Glomerular visceral epithelial cell (primary cell): ENCODE measurements around the gene OR1D2.
"Not testable (repeated sequence)": the region's sequence is repeated elsewhere in the genome, so short reads cannot be mapped to it uniquely, and the experiment has no call there.

Source experiments
- DNase-seq: peaks from one replicate; pipeline ENCODE4 v3.0.0-alpha.2; 2016; ENCODE audit errors: extremely low spot score

OR1D2 gene, protein sequence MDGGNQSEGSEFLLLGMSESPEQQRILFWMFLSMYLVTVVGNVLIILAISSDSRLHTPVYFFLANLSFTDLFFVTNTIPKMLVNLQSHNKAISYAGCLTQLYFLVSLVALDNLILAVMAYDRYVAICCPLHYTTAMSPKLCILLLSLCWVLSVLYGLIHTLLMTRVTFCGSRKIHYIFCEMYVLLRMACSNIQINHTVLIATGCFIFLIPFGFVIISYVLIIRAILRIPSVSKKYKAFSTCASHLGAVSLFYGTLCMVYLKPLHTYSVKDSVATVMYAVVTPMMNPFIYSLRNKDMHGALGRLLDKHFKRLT

DNA sequence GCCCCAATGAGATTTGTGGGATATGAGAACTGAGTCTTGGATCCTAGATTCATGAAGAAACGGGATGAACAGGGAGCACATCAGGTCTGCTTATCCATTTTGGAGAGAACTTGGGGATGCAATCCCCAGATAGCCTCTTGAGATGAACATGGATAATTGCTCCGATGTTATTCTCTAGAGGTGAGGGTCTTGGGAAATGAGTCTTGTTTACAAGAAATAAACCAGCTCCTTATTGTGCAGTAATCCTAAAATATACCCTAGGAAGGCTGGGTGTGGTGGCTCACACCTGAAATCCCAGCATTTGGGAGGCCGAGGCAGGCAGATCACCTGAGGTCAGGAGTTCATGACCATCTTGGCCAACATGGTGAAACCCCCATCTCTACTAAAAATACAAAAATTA lies at the start of gene OR1D2:
TSS of gene OR1D2 (minus strand) at position 101 of the 400 bp plus-strand sequence. CDS start 11,426 bp downstream, outside the sequence.
- no peak for DNase-seq

DNA sequence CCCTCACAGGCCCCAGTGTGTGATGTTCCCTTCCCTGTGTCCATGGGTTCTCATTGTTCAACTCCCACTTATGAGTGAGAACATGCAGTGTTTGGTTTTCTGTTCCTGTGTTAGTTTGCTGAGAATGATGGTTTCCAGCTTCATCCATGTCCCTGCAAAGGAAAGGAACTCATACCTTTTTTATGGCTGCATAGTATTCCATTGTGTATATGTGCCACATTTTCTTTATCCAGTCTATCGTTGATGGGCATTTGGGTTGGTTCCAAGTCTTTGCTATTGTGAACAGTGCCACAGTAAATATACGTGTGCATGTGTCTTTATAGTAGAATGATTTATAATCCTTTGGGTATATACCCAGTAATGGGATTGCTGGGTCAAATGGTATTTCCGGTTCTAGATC lies 33.3 kb upstream of the OR1D2 start:
- not testable (repeated sequence) for DNase-seq

DNA sequence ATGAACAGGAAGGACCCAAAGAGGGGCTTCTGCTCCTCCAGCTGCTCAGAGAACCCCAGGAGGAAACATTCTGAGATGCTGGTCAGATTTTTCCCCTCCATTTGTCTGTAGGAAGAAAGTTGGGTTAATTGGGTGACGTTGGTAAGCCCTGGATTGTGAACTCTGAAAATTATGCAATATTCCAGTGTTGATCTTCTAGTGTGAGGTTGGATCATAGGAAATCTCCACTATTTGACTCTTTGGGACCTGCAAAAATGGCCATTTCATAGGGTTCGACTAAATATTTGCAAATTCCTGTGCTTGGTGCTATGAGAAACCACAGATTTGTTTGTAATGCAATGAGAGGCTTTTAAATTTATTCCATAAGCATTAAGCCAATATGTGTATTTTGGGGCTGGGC lies 23.2 kb upstream of the OR1D2 start, which contains the start of gene OR1G1:
TSS of gene OR1G1 (minus strand) at position 101 of the 400 bp plus-strand sequence. CDS start at position 101, 0 bp downstream.
- DNase-seq: no peak

DNA sequence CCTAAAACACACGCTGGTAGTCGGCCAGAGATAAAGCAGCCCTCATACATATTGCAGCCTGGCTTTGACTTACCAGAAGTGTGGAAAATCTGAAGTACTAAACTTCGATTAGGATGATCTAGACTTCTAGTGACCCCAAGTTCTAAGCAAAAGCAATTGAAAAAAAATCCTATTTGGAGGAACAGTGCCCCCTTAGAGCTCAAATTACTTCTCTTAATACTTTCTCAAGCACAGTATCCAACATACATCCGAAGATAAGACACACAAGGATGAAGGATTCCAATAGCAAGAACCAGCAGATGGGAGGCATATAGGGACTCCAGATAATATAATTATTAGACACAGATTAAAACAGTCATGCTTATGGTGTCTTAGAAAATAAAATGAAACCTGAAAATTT lies 30.4 kb downstream of the OR1D2 start:
- not testable (repeated sequence) for DNase-seq

DNA sequence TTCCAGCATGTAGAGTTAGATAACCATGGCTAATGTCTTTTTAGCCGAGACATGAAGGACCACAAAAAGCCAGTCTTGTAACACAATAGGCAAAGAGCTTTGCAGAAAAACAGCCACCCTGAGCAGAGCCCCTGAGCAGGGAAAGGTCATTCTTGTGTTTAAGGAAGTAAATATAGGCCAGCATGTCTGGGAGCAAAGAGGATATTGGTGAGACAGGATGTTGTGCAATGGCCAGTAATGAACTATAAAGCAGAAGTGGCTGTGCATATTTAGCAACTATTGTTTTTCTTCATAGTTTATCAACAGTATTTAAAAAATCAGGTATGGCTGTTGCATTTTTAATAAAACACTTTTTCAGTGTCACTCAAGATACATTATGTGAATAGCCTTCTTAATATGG lies 39.0 kb downstream of the OR1D2 start:
- DNase-seq: not testable (repeated sequence)

DNA sequence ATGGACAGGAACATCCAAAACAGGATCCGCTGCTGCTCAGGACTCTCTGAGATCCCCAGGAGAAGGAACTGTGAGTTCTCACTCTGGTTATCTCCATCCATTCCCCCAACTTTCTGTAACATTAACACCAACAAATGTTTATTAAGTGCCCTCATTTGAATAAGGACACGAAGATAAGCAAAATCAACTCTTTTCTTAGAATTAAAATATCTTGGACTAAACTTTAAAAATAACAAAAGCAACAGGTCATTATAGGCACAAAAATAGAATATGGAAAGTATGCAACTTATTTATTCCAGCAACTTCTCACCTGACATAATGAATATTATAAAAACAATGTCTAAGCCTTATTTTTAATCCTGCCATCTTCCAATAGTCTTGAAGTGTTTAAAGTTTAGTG lies 40.7 kb downstream of the OR1D2 start, which contains the start of gene OR1D5:
TSS of gene OR1D5 (minus strand) at position 101 of the 400 bp plus-strand sequence. CDS start at position 101, 0 bp downstream.
- DNase-seq: not testable (repeated sequence)

DNA sequence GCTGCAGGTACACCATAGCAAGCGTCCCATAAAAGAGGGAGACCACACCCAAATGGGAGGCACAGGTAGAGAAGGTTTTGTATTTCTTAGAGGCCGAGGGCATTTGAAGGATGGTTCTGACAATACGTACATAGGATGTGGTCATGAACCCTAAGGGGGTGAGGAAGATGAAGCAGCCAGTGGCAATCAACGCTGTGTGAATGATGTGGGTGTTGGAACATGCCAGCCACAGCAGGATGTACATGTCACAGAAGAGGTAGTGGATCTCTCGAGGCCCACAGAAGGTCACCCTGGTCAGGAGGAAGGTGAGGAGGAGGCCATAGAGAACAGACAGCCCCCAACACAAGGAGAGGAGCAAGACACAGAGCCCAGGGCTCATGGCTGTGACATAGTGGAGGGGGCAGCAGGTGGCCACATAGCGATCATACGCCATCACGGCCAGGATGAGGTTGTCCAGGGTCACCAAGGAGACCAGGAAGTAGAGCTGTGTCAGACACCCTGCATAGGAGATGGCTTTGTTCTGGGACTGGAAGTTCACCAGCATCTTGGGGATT lies 41.3 kb downstream of the OR1D2 start:
- DNase-seq: not testable (repeated sequence)

DNA sequence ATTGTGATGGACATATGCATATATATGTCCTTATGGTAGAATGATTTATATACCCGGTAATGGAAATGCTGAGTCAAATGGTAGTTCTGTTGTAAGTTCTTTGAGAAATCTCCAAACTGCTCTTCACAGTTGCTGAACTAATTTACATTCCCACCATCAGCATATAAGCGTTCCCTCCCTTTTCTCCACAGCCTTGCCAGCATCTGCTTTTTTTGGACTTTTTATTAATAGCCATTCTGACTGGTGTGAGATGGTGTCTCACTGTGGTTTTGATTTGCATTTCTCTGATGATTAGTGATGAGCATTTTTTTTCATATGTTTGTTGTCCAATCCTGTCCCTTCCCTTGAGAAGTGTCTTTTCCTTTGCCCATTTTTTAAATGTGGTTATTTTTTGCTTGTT lies 49.4 kb downstream of the OR1D2 start:
- not testable (repeated sequence) for DNase-seq

DNA sequence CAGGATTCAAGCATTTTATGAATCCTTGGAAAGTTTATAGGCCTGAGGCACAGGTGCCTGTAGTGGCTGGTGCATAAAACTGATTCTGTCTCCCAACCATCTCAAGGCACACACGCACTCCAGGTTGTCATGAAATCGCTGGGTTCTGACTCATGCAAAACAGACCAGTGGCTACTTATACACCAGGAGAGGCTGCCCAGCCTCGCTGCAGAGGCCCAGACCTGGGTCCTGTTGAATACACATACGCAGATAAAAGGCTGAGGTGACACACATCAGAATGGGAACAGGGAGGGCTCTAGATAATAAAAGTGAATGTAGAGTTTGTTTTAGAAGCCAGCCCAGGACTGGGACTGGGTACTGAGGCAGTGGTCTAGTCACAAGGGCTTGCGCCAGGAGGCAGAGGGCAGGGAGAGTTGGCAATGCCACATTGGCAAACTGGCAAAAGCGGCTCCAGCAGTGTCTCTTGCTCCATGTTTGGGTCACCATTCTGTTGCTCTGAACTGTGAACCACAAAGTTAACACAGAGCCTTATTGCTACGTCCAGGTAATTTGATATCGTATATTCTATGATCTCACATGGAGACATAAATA lies 54.4 kb downstream of the OR1D2 start:
- DNase-seq: no peak

DNA sequence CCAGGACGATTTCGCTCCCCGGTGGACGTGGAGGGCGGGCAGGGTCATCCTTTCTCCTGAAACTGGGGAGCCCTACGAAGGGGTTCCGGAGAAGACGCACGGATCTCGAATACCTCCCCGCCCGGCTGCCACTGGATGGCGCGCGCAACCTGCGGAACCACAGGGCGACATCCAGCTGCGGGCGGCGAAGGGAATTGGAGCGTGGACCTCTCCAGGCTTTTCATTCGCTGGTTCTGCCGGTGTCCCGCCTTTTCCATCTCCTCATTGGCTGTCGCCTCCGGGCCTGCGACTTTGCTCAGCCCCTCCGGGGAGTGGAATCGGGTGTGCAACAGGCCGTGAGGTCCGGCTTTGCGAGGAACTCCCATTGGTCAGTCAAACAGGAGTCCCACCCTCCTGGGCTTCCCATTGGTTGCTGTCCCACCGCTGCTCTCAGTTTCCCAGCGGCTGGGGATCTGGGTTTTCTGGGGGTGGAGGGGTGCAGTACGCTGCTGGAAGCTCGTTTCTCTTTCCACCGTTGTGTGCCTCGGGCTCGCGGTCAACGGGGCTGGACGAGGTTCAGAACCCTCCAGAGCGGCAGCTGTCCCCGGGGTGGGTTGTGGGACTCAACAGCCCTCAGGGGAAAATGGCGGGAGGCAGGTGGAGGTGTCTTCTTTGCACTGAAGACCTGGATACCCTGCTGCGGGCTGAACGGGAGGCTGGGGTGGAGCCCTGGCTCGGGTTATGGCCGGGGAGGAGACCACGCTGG lies 55.3 kb downstream of the OR1D2 start:
- DNase-seq: peak; percentile 88

DNA sequence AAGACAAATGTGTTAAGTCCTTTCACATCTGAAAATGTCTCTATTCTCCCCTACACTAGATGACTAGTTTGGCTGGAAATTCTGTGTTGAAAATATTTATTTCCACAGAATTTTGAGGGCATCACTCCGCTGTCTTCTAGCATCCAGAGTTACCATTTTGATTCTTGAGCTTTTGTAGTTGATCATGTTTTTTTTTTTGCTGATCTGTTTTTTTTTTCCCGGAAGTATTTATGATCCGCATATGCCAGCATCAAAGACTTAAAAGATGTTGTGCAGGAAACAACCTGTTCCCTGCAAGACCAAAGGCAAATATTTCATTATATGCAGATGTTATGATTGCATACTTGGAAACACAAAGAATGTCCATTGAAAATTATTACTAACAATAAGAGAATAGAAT lies 57.5 kb downstream of the OR1D2 start:
- DNase-seq: no peak

DNA sequence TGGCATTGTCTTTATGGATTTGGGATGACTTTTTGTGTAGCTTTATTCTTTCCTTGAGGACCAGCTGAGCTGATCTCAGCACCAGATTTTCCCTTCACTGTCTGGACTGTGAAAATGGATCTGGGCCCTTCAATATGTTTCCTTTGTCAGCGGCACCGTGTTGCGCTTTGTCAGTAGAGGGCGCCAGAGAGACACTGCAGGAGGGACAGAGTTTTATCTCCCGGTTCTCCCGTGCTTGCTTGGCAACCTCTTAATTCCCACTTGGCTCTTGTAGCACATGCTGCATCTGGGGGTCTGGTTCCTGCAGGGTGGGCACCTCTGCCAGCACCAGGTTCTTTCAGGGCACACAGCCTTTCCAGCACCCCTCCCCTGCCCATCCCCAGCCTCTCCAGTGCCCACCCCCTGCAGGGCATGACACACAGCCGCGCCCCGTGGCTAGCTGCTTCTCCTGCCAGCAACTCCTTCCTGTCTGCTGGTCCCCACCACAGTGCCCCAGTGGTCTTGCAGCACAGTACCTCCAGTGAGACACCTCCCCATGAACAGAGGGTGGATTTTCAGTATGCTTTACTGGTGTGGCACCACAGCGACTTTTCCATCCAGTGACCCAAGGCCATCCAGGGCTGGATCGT lies 60.4 kb downstream of the OR1D2 start:
- no peak for DNase-seq

DNA sequence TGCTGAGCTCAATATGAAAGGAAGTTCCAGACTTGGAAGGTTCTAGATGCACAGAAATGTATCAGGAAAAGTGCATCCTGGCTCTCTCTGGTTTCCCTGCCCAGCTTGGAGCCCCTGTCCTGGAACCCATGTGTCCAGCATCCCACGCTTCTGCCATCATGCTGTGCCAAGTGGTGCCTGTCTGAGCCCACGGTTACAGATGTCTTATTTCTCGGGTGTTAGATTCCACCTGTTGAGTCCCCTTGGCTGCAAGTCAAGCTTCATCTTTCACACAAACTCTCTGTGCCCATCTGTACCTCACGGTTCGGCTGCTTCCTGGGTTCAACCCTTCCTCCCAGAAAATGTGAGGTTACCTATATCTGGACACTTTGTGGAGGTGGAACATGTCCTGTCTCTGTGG lies 63.3 kb downstream of the OR1D2 start:
- no peak for DNase-seq

DNA sequence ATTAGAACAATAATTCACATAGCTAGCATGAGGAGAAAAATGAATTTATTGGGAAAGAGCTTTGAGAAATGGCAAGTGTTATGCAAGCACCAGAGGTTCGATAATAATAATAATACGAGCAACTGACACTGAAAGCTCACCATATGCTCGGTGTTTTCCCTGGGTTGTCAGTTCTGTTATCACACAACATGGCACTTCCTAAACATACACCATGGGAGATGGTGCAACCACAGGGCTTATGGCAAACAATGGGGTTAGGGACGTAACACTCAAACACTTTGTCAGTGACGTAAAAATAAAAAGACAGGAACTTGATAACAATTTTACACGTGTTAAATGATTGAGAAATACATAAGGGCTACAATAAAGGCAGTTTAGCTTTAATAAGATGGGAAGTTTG lies 64.5 kb downstream of the OR1D2 start:
- DNase-seq: no peak

DNA sequence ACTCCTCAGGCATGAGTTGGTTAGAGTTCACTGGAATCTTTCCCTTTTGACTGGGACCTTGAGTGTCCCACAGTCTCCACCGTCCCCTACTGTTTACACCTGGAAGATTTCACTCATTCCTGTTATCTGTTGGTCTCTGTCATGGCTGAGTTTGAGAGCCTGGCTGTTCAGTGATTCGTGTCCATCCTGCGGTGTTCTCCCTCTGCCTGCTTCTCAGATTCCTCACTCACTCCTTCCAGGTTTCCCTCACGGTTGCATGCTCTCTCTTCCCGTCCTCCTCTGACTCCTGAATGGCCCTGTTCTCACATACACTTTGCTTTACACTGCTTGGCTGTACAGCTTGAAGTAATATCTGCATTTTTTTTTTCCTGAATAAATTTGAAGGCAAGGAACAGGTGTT lies 65.3 kb downstream of the OR1D2 start:
- peak; percentile 23 for DNase-seq
